Hindlimb muscle (tissue), 1 donor: ENCODE results near the gene OR2D3. TPM values are rescaled to one million over a fixed set of nuclear protein-coding genes. Genes with fewer than 3 reads are reported as not detected.
"Not testable (repeated sequence)": the region's sequence is repeated elsewhere in the genome, so short reads cannot be mapped to it uniquely, and the experiment has no call there.

Experiments used
- DNase-seq: peaks from one replicate; pipeline ENCODE4 v3.0.0-alpha.2; 2013
- polyA plus RNA-seq: library from polyadenylated mRNA; unstranded; fragments of 120-200 nt; gene quantifications from one replicate; pipeline ENCODE4 v1.2.1, GENCODE V29; 2013; ENCODE audit not compliant: insufficient read length

Gene OR2D3
- not detected for polyA plus RNA-seq

- no peak for DNase-seq
Measured at GRCh38 chr11:6920702-6921101, at the start of gene OR2D3. TSS of gene OR2D3 (plus strand) at chr11:6921002. CDS start at chr11:6921002, 0 bp downstream.

DNA sequence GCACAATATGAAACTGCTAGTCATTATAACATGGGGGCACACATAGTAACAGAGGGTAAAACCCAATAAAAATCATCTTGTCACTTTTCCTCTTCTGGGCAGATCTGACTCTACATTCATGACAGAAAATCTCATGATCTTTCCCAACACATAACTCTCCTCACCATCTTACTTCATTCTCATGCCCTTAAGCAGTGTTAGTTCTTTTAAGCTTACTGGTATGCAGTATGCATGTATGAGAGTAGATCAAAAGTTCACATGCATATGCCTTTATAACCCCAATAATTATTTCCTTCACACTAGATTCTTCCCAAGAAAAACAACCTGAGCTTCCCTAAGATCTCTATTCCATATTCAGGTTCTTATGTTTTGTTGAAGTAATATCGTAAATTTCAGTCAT lies 49.5 kb upstream of the OR2D3 start:
- no peak for DNase-seq

DNA sequence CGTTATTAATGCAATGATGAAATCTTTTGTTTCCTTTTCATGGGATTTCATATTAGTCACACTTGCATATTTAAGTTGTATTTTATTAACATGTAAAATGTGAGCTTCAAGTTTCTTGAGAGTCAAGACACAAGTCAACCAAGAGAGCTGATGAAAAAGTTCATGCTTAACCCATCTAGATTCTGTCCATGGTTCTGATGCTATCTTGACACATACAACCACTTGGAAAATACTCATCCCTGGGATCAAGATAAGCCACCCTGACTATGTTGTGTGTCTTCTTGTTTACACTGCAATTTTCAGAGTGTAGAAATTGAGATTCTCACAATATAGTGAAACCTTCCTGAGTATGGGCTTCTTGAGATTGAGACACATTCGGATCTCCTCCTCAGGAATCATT lies 45.0 kb upstream of the OR2D3 start:
- DNase-seq = no peak

DNA sequence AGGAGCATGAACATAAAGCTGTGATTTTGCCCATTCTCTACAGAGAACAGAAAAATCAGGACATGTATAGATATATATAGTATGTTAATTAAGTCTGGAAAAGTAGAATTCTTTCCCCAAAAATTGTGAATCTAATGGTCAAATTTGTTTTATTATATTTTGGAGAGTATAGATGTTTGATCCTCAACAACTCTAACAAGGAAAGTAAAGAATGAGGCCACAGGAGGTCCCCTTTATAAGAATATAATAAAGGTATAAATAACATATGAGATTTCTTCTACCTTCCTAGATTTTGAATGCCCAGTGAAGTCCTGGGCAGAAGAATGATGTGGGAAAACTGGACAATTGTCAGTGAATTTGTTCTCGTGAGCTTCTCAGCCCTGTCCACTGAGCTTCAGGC lies 44.5 kb upstream of the OR2D3 start, which contains the start of gene OR10A4:
TSS of gene OR10A4 (plus strand) at position 301 of the 400 bp plus-strand sequence. CDS start at position 324, 23 bp downstream.
- DNase-seq = no peak

DNA sequence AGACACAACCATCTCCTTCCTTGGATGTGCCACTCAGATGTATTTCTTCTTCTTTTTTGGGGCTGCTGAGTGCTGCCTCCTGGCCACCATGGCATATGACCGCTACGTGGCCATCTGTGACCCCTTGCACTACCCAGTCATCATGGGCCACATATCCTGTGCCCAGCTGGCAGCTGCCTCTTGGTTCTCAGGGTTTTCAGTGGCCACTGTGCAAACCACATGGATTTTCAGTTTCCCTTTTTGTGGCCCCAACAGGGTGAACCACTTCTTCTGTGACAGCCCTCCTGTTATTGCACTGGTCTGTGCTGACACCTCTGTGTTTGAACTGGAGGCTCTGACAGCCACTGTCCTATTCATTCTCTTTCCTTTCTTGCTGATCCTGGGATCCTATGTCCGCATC lies 43.9 kb upstream of the OR2D3 start:
- no peak for DNase-seq

GRCh38 chr11:6882751-6883150 lies 38.1 kb upstream of the OR2D3 start:
- DNase-seq = no peak

- not testable (repeated sequence) for DNase-seq
Measured at GRCh38 chr11:6887711-6888110, 33.1 kb upstream of the OR2D3 start.

- DNase-seq = no peak
Measured at GRCh38 chr11:6888830-6889229, 32.0 kb upstream of the OR2D3 start.

- DNase-seq = no peak
Measured at GRCh38 chr11:6889835-6890234, 31.0 kb upstream of the OR2D3 start.

- no peak for DNase-seq
Measured at GRCh38 chr11:6892400-6892799, 28.4 kb upstream of the OR2D3 start, which contains the start of gene OR2D2. TSS of gene OR2D2 (minus strand) at chr11:6892500. CDS start at chr11:6892500, 0 bp downstream.

GRCh38 chr11:6894097-6894496 lies 26.7 kb upstream of the OR2D3 start:
- no peak for DNase-seq

- DNase-seq = no peak
Measured at GRCh38 chr11:6895010-6895409, 25.8 kb upstream of the OR2D3 start.

GRCh38 chr11:6898911-6899310 lies 21.9 kb upstream of the OR2D3 start:
- no peak for DNase-seq

- DNase-seq = no peak
Measured at GRCh38 chr11:6900327-6900999, 20.3 kb upstream of the OR2D3 start.

- not testable (repeated sequence) for DNase-seq
Measured at GRCh38 chr11:6904804-6905203, 16.0 kb upstream of the OR2D3 start.

- DNase-seq = no peak
Measured at GRCh38 chr11:6911378-6911777, 9.4 kb upstream of the OR2D3 start.

DNA sequence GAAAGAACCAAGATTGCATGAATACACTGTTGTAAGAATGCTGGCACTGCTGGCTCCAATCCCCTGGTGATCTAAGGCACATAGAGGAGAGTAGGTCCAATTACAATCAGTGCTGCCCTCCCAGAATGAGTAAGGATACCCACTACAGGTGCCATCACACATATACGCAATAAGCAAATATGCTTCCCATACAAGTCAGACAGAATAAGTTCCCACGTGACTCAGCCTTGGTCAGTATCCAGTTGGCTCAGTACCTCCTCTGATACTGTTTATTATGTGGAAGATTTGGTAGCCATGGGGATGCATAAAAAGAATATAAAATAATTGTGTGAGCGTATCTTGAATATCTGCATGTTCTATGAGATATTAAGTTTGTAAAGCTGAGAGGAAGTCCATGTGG lies 8.9 kb upstream of the OR2D3 start:
- no peak for DNase-seq

GRCh38 chr11:6919698-6920097 lies 1.1 kb upstream of the OR2D3 start:
- DNase-seq = no peak

DNA sequence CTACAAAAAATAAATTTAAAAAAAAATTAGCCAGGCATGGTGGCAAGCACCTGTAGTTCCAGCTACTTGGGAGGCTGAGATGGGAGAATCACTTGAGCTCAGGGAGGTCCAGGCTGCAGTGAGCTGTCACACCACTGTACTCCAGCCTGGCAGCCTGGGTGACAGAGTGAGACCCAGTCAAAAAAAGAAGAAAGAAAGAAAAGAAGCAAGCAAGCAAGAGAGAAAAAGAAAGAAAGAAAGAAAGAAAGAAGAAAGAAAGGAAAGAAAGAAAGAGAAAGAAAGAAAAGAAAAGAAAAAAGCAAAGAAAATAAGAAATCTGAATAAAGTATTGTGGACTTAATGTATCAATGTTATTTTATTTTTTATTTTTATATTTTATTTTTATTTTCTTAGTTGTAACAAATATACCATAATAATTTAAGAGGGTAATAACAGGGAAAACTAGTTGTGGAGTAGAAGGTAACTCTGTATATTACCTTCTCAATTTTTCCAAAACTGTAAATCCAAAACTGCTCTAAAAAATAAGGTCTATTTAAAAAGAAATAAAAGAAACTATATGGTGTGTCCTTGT lies 4.3 kb downstream of the OR2D3 start:
- DNase-seq = no peak

DNA sequence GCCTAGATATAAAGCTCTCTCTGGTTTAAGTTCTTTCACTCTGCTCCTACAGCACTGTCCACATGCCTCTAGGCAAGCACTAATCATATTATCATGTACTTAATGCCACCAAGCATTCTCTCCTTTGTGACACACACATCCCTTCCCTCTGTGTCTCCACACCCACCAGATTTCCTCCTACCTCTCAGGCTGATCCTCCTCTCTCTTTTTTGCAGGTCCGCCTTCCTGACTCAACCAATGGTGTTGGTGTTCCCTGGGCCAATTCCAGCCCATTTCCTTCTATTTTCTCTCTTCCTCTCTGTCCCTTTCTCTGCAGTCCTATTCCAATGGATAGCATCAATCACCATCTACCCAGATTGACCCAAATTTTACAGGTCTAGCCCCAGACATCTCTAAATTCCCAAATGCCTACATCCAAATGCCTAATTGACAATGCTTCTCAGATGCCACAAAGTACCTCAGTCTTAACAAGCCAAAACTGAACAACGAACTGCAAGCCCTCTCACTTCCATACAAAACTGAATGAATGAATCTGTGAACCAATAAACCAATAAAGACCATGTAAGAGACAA lies 4.9 kb downstream of the OR2D3 start:
- peak; percentile 19 for DNase-seq

DNA sequence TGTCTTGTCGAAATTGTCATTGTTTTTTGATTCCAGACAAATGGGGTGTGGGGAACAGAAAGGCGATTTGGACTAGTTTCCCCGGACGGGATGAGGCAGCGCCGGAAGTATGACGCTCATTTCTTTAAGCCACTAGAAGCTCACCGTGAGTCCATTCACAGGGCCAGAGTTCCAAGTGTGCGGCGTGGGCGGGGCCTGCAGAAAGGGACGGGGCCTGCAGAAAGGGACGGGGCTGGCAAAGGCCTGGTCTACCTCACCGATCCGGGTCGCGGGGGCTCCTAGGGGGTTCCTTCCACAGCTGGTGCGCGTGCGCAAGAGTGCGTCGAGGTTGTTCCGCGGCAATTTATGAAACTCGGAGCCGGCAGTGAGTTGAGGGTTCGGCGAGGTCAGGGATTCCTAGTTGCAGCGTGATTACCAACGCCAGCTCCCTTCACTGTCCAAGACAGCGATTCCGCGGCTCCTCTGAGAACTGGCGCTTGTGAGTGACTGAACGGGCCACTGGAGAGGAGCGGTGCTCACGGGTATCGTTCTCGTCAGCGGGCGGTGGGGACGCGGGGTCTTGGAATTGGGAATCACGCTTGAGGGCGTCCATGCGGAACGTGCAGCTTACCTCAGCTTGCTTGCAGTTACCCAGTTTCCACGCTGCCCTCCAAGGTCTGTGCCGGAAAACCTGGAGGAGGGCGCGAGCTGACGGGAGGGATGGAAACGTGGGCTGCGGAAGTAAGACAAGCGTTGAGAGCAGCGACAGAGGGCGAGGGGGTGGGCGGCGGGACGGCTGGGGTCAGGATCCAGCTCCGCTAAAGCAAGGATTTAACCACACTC lies 5.6 kb downstream of the OR2D3 start, which contains the start of gene ZNF215:
TSS of gene ZNF215 (plus strand) at position 219 of the 822 bp plus-strand sequence. CDS start 5,847 bp downstream, outside the sequence.
- DNase-seq = peak; percentile 64

GRCh38 chr11:6927030-6927617 lies 6.3 kb downstream of the OR2D3 start:
- DNase-seq = peak; percentile 2
